ENCODE measurements around the gene CHTF18. TPM values are rescaled to one million over a fixed set of nuclear protein-coding genes. Genes with fewer than 3 reads are reported as not detected.

The CHTF18 gene
- total and polyA plus RNA-seq, 9 of the 15 experiments (the other 6 are each of a cell fraction or from before 2014, with no cell fraction given) = 2.5 to 123 (median 17.0) TPM

- TF ChIP-seq THAP12 (CRISPR knock-in tag; IDR thresholded peaks at IDR 0.05) = no peak
These were observed 7.3 kb downstream of the CHTF18 start (continued) for GRCh38 chr16:795580-796229.

DNA sequence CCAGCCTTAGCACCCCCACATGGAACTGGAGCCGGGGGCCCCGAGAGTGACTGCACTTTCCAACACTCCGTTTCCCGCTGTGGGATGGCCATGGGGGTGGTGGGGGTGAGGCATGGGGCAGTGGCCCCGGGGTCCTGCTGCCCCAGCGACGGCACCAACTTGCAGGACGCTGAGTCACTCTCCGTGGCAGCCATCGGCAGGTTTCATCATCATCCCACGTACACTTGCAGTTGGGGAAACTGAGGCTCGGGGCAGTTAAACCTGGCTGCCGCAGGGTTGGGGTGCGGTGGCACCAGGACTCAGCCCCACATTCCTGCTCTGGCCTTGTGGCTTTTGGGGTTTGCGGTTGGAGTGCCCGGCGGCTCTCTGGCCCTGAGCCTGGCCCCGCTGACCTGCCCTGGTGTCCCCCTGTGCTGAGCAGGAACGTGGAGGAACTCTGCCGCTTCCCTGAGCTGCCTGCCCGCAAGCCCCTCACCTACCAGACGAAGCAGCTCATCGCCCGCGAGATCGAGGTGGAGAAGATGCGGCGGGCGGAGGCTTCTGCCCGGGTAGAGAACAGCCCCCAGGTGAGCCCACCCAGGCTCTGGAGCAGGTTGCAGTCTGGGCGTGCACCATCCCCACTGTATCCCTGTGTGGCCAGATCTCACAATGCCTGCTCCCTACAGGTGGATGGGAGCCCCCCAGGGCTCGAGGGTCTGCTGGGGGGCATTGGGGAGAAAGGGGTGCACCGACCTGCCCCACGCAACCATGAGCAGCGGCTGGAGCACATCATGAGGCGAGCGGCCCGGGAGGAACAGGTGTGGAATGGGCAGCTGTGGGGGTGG lies 8.1 kb downstream of the CHTF18 start:
- ATAC-seq (no peak), DNase-seq (ENCODE audit: extremely low read depth in 1 of 4, low spot score in 3 of 4) (no peak), FAIRE-seq (no peak)
- intact Hi-C loops (cut with micrococcal nuclease) = no loop called here
- CTCF ChIA-PET (ENCODE audit: low intra/inter-chr PET ratio) = no interaction called here
- peak; percentile 15; the same call in 1 of the 2 replicates for TF ChIP-seq ZNF316 (IDR thresholded peaks at IDR 0.05)
- TF ChIP-seq ZC3H11A (IDR thresholded peaks at IDR 0.05; ENCODE audit: low read depth, low read length) = no peak
- peak; percentile 26; the same call in 1 of the 2 replicates for TF ChIP-seq NFE2 (IDR thresholded peaks at IDR 0.05; ENCODE audit: low read depth)
- TF ChIP-seq RUNX1 (IDR thresholded peaks at IDR 0.05; ENCODE audit: low read depth) = no peak
- TF ChIP-seq POLR2G (IDR thresholded peaks at IDR 0.05; ENCODE audit: low read depth, low read length) = peak; percentile 66
- peak; percentile 69; the same call in 1 of the 2 replicates for TF ChIP-seq ZBTB33 (CRISPR knock-in tag; IDR thresholded peaks at IDR 0.05)
- TF ChIP-seq BCOR (IDR thresholded peaks at IDR 0.05) = 0 out of 2 replicates have a peak, but pooled peaks have one; percentile 14
- TF ChIP-seq NR4A1 (CRISPR knock-in tag; IDR thresholded peaks at IDR 0.05) = no peak
- no peak for TF ChIP-seq NR4A1 (tag; IDR thresholded peaks at IDR 0.05)
- peak; percentile 50 for TF ChIP-seq ATF3 (IDR thresholded peaks at IDR 0.05)
- no peak for TF ChIP-seq ATF3 (CRISPR knock-in tag; conservative IDR thresholded peaks at IDR 0.05)
- no peak for TF ChIP-seq ZNF695 (CRISPR knock-in tag; IDR thresholded peaks at IDR 0.05)
- 84% methylated on average over 32 of the region's 38 CpGs for WGBS (ENCODE audit: insufficient coverage, low coverage, missing lambda C conversion rate)
- Histone ChIP-seq H3K4me2 (ENCODE audit: insufficient read depth, low read length) (no peak overlapping the region), H3K36me3 (ENCODE audit: control insufficient read depth, insufficient read depth, low read length) (peaks cover 46% of the 10 kb centered on the region; the same call in 2 of the 3 replicates), H3K27me3 (ENCODE audit: control insufficient read depth in 2 of 2, insufficient read depth in 2 of 2, low read length in 2 of 2) (no peaks in the 10 kb centered on the region), H3K9me3 (replicated peaks; ENCODE audit: control insufficient read depth, insufficient read depth, low read depth, low read length) (no peaks in the 10 kb centered on the region), H2AFZ (ENCODE audit: low read depth, low read length) (no peak overlapping the region), H3K4me1 (replicated peaks in 1 of 2; ENCODE audit: control insufficient read depth in 2 of 2, insufficient read depth in 2 of 2, low read length in 2 of 2) (peaks cover 2 to 92% of the 10 kb centered on the region in 2 experiments; a peak in 3 of 5 replicates), H3K27ac (ENCODE audit: extremely low read depth, low read depth, low read length) (no peak overlapping the region), H3K9me1 (ENCODE audit: control insufficient read depth, insufficient read depth, low read length) (no peaks in the 10 kb centered on the region), H4K20me1 (replicated peaks; ENCODE audit: control insufficient read depth, insufficient read depth, low read length) (peaks cover 4% of the 10 kb centered on the region; the same call in 1 of the 2 replicates), H3K9ac (ENCODE audit: insufficient read depth in 1 of 2, low read depth in 2 of 2, low read length in 2 of 2) (peak overlapping the region in 1 of 2 experiments; percentile 81; a peak in 1 of 4 replicates), H3K4me3 (no peak overlapping the region), H3K79me2 (ENCODE audit: control insufficient read depth, insufficient read depth, low read length) (no peaks in the 10 kb centered on the region; the same call in 2 of the 3 replicates)
- in situ Hi-C loops (cut with MboI) = no loop called here
- POLR2A ChIA-PET = interaction anchor here (1.2 to 1.3 kb wide), 2 partner anchors 11 to 15 kb away, joined by 4 read pairs; no protein-coding TSS in a partner anchor
- BruUV-seq (replicated peaks) = no TSS peak
